Lower leg skin (tissue), 4 donors: Measurements from ENCODE around the gene DHX40. TPM values are rescaled to one million over a fixed set of nuclear protein-coding genes. Genes with fewer than 3 reads are reported as not detected.
"Not testable (repeated sequence)": the region's sequence is repeated elsewhere in the genome, so short reads cannot be mapped to it uniquely, and the experiment has no call there.

Experiments used
- DNase-seq, 2 donors: peaks; one replicate each; pipeline ENCODE4 v3.0.0-alpha.2; 2019; ENCODE audit warnings: low spot score in 2 of 2
- H3K4me3 ChIP-seq: fragments of 200-600 bp; sonication (generic); 2 replicates; pipeline ENCODE4 v1.5.1; 2017; ENCODE audit warnings: mild to moderate bottlenecking, low read depth; ENCODE audit not compliant: poor library complexity, severe bottlenecking
- CTCF ChIP-seq, 3 donors: fragments of 450-650 bp; IDR thresholded peaks; one replicate each; pipeline ENCODE4 v1.5.1; 2016; ENCODE audit warnings: antibody characterized with exemption in 3 of 3, mild to moderate bottlenecking in 3 of 3, moderate library complexity in 2 of 3
- POLR2A ChIP-seq, 2 donors: fragments of 450-650 bp; IDR thresholded peaks; one replicate each; pipeline ENCODE4 v1.6.1; 2016 to 2017; ENCODE audit warnings: antibody characterized with exemption in 2 of 2, mild to moderate bottlenecking in 1 of 2, moderate library complexity in 1 of 2
- WGBS, 2 donors: methylation state at CpG; one replicate each; pipeline ENCODE4 v1.1.5; 2018; 5-methylcytosine and 5-hydroxymethylcytosine counted together
- intact Hi-C: fragments of 100-400 bp; cut with DNase I; formaldehyde crosslinking; loops from one replicate; pipeline ENCODE4 v1.15.0; 2023; ENCODE audit warnings: low total_unique reads
- total RNA-seq, 4 donors: library from RNA; depleted of rRNA; stranded (reverse); fragments of >200 nt; gene quantifications; one replicate each; pipeline ENCODE4 v1.1.0, GENCODE V29; 2016

DHX40 gene
- total RNA-seq: 10 to 100 TPM; 35.1 to 57.3 (median 49.9) TPM

GRCh38 chr17:59565171-59565958, at the start of gene DHX40:
Gene DHX40 (plus strand): TSS chr17:59565610. CDS start chr17:59565672, 62 bp downstream.
- peak within 1 kb of the TSS; percentile 96 for H3K4me3 ChIP-seq
- intact Hi-C loops: no loop called here
- peak; percentile 94 to 99 for DNase-seq
- 9 to 11% methylated on average over 61 of the region's 62 CpGs for WGBS, 2 donors
- TF ChIP-seq CTCF (IDR thresholded peaks at IDR 0.05): no peak
- no peak for TF ChIP-seq POLR2A (IDR thresholded peaks at IDR 0.05)

- intact Hi-C loops: no loop called here
- TF ChIP-seq CTCF (IDR thresholded peaks at IDR 0.05): no peak
- TF ChIP-seq POLR2A (IDR thresholded peaks at IDR 0.05): no peak
- no peak overlapping the region for H3K4me3 ChIP-seq
- no peak for DNase-seq
- 81 to 89% methylated on average over 2 of the region's 2 CpGs for WGBS, 2 donors
These were observed 49.0 kb upstream of the DHX40 start for GRCh38 chr17:59516451-59516850.

- no peak for TF ChIP-seq CTCF (IDR thresholded peaks at IDR 0.05)
- no peak for TF ChIP-seq POLR2A (IDR thresholded peaks at IDR 0.05)
- 87 to 91% methylated on average over 2 of the region's 2 CpGs for WGBS, 2 donors
- intact Hi-C loops: no loop called here
- no peak overlapping the region for H3K4me3 ChIP-seq
- DNase-seq: no peak
These were observed 46.3 kb upstream of the DHX40 start for GRCh38 chr17:59519132-59519531.

GRCh38 chr17:59520251-59520650, 45.2 kb upstream of the DHX40 start:
- 71 to 86% methylated on average over 5 of the region's 5 CpGs for WGBS, 2 donors
- intact Hi-C loops: no loop called here

GRCh38 chr17:59521465-59522126, 43.8 kb upstream of the DHX40 start:
- intact Hi-C loops: no loop called here
- 52 to 55% methylated on average over 12 of the region's 12 CpGs for WGBS, 2 donors
- TF ChIP-seq CTCF (IDR thresholded peaks at IDR 0.05) (peak in 1 of 3 donors; percentile 11), POLR2A (IDR thresholded peaks at IDR 0.05) (no peak)
- peak in 1 of 2 donors; percentile 20 for DNase-seq
- no peak overlapping the region for H3K4me3 ChIP-seq

More at GRCh38 chr17:59520251-59520650, 45.2 kb upstream of the DHX40 start:
- no peak for DNase-seq
- TF ChIP-seq CTCF (IDR thresholded peaks at IDR 0.05): no peak
- no peak for TF ChIP-seq POLR2A (IDR thresholded peaks at IDR 0.05)
- H3K4me3 ChIP-seq: no peak overlapping the region

- intact Hi-C loops, H3K4me3 ChIP-seq, DNase-seq: not testable (repeated sequence)
- WGBS, 2 donors: 74 to 81% methylated on average over 3 of the region's 3 CpGs
These were observed 40.5 kb upstream of the DHX40 start for GRCh38 chr17:59524930-59525329.
